ENCODE data around the gene GNAO1.

GNAO1 gene

GRCh38 chr16:56191156-56191815, at the start of gene GNAO1:
Gene GNAO1, plus strand, starts transcription at chr16:56191489. Its CDS starts 747 bp downstream, at chr16:56192236.
- DNase-seq, result no peak

GRCh38 chr16:56143666-56144065, 47.6 kb upstream of the GNAO1 start:
- DNase-seq, result no peak

- no peak for DNase-seq
Measured at GRCh38 chr16:56145369-56145768, 45.9 kb upstream of the GNAO1 start.

- DNase-seq, result no peak
Measured at GRCh38 chr16:56151621-56152020, 39.7 kb upstream of the GNAO1 start.

GRCh38 chr16:56161658-56162057, 29.6 kb upstream of the GNAO1 start:
- DNase-seq, result no peak

GRCh38 chr16:56163089-56163488, 28.2 kb upstream of the GNAO1 start:
- no peak for DNase-seq

GRCh38 chr16:56163938-56164337, 27.4 kb upstream of the GNAO1 start:
- DNase-seq, result no peak

- DNase-seq, result no peak
Measured at GRCh38 chr16:56164636-56165035, 26.7 kb upstream of the GNAO1 start.

GRCh38 chr16:56174411-56174810, 16.9 kb upstream of the GNAO1 start:
- DNase-seq, result no peak

GRCh38 chr16:56181401-56181800, 9.9 kb upstream of the GNAO1 start:
- DNase-seq, result no peak

- no peak for DNase-seq
Measured at GRCh38 chr16:56183266-56183665, 8.0 kb upstream of the GNAO1 start.

GRCh38 chr16:56190048-56190676, 1.1 kb upstream of the GNAO1 start:
- DNase-seq, result no peak

GRCh38 chr16:56190677-56191155, 573 bp upstream of the GNAO1 start:
- DNase-seq, result no peak

- no peak for DNase-seq
Measured at GRCh38 chr16:56191835-56192634, 746 bp downstream of the GNAO1 start.

- DNase-seq, result no peak
Measured at GRCh38 chr16:56192635-56192945, 1.3 kb downstream of the GNAO1 start.

GRCh38 chr16:56192986-56193945, 2.0 kb downstream of the GNAO1 start:
- DNase-seq, result no peak

GRCh38 chr16:56193951-56194726, 2.9 kb downstream of the GNAO1 start:
- DNase-seq, result peak; percentile 27

- peak; percentile 41 for DNase-seq
Measured at GRCh38 chr16:56195151-56195550, 3.9 kb downstream of the GNAO1 start.

- no peak for DNase-seq
Measured at GRCh38 chr16:56196381-56196780, 5.1 kb downstream of the GNAO1 start.

GRCh38 chr16:56197192-56197992, 6.1 kb downstream of the GNAO1 start:
- no peak for DNase-seq

All from NCI-H2029 treated with DMSO at 0.1 percent for 48 hours (cell line).